GM18870 (cell line): ENCODE data around the gene ACD.
"Not testable (repeated sequence)": the region's sequence is repeated elsewhere in the genome, so short reads cannot be mapped to it uniquely, and the experiment has no call there.

Source experiments
- ATAC-seq: cut with Tn5 transposase; IDR thresholded peaks from one replicate; pipeline ENCODE4 v1.9.1; 2021; ENCODE audit warnings: moderate library complexity; ENCODE audit not compliant: unreplicated experiment

ACD gene

GRCh38 chr16:67659675-67660563, at the start of gene ACD:
ACD (minus strand) TSS chr16:67660260; CDS start chr16:67660220, 40 bp downstream.
- peak; percentile 39 for ATAC-seq

GRCh38 chr16:67709050-67709449, 49.0 kb upstream of the ACD start:
- no peak for ATAC-seq

DNA sequence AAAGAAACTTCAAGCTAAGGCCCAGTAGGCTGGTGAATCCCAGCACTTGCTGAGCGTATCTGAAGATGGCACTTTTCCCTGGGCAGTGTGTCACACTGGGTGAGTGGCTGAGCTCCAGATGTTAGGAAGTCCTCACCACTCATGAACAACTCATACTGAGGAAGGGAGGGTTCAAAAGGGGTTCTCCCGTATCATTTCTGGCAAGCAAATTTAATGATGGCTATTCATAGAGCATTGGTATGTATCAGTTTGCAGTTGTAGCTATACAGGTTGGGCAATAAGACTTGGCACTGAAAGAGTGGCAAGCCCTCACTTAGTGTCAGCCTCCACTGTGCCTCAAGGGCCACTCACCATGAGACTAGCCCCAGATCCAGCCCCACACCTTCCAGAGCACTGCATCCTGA, 48.3 kb upstream of the ACD start:
- no peak for ATAC-seq

DNA sequence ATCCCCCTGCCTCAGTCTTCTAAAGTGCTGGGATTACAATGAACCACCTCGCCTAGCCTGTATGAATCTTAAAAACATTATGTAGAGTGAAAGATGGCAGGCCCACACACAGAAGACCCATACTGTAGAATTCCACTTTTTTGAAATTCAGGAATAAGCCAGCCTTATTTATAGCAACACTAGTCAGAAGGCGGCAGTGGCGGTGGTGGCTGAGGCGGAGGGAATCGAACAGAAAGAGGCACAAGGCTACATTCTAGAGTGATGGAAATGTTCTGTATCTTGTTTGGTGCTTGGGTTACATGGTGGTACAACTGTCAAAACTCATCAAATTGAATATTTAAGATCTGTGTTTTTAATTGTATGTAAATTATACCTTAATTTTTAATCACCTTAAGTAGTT, 47.7 kb upstream of the ACD start:
- no peak for ATAC-seq

DNA sequence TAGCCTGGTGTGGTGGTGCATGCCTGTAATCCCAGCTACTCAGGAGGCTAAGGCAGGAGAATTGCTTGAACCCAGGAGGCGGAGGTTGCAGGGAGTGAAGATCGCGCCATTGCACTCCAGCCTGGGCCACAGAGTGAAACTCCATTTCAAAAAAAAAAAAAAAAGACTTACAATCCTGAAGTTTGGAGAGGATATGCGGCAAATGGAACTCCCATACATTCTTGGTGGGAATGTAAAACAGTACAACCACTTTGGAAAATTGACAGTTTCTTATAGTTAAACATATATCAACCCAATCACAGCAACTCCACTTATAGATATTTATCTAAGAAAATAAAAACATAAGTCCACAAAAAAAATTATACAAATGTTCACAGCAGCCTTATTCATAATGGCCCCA, 47.1 kb upstream of the ACD start:
- ATAC-seq, result no peak

DNA sequence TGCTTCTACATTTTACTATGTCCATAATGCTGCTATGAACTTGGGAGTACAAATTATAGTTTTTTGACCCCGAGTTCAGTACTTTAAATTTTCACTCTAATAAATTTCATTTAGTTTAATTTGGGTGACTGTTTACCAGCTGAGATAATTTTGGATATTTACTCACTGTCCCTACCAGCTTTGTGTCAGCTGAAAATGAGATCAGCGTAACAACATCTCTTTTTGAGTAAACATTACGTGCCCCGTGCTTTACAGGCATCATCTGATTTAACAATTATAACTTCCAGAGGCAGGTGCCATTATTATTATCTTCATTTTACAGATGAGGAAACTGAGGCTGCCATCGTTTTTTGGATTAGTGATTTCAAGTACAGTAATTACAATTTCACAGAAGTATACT, 44.0 kb upstream of the ACD start:
- ATAC-seq, result no peak

DNA sequence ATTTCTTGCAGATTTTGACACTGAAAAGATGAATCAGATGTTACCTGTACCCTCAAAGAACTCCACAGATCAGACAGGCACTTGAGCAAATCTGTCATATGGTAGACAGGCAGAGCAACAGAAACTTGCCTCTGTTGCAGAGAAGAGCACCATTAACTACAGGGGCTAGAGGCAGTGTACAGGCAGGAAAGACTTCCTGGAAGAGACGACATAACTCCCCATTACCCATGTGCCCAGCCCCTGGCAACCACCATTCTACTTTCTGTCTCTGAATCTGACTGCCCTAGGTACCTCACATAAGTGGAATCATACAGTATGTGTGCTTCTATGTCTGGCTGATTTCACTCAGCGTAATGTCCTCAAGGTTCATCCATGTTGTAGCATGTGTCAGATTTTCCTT, 43.6 kb upstream of the ACD start:
- no peak for ATAC-seq

GRCh38 chr16:67702130-67702529, 42.1 kb upstream of the ACD start:
- ATAC-seq, result no peak

DNA sequence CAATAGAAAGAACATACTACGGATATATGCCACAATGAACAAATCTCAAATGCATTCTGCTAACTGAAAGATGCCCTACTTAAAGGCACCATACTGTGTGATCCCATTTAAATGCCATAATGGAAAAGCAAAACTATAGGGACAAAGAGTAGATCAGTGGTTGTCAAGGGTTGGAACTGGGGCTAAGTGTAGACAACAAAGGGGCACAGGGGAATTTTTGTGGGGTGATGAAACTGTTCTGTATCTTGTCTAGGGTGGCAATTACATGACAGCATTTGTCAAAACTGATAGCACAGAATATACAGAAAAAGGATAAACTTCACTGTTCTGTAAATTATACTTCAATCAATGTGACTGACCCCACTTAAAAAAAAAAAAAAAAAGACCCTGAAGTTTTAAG, 41.4 kb upstream of the ACD start:
- ATAC-seq, result no peak

- ATAC-seq, result no peak
Measured at GRCh38 chr16:67699265-67699664, 39.2 kb upstream of the ACD start.

- ATAC-seq, result no peak
Measured at GRCh38 chr16:67697422-67698185, 37.5 kb upstream of the ACD start.

DNA sequence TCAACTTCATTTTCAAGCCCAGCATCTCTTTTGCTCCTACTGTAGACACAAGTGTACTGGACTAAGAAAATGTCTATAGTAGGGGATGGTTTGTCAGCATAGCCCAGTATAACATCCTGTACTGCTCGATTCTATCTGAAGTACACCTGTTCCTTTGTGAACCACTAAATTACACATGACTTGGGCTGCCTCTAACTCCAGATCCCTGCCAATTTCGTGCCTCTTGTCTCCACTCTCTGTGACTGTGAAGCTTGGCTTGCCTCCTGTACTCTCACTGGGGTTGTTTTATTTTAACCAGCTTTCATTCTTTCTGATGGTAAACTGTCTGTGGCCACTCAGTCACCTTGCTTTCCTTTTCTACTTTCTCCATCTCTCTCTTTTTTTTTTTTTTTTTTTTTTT, 34.6 kb upstream of the ACD start:
- ATAC-seq, result no peak

DNA sequence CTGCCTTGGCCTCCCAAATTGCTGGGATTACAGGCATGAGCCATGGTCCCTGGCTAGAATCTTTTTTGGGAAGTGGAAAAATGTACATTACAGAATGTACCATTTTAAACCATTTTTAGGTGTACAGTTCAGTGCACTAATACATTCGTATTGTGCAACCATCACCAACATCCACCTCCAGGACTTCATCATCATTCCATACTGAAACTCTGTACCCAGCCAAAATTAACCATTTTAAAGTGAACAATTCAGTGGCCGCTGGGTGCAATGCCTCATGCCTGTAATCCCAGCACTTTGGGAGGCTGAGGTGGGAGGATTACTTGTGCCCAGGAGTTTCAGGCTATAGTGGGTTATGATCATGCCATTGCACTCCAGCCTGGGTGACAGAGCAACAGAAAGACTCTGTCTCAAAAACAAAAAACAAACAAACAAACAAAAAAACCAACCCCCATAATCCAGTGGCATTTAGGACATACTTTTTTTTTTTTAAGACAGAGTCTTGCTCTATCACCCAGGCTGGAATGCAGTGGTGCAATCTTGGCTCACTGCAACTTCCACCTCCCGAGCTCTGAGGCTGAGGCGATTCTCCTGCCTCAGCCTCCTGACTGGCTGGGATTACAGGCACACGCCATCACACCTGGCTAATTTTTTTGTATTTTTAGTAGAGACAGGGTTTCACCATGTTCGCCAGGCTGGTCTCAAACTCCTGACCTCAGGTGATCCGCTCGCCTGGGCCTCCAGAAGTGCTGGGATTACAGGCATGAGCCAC, 33.6 kb upstream of the ACD start:
- not testable (repeated sequence) for ATAC-seq

GRCh38 chr16:67685388-67686112, 25.5 kb upstream of the ACD start:
- no peak for ATAC-seq

- ATAC-seq, result no peak
Measured at GRCh38 chr16:67683767-67684166, 23.7 kb upstream of the ACD start.

- no peak for ATAC-seq
Measured at GRCh38 chr16:67679935-67680897, 20.2 kb upstream of the ACD start.

DNA sequence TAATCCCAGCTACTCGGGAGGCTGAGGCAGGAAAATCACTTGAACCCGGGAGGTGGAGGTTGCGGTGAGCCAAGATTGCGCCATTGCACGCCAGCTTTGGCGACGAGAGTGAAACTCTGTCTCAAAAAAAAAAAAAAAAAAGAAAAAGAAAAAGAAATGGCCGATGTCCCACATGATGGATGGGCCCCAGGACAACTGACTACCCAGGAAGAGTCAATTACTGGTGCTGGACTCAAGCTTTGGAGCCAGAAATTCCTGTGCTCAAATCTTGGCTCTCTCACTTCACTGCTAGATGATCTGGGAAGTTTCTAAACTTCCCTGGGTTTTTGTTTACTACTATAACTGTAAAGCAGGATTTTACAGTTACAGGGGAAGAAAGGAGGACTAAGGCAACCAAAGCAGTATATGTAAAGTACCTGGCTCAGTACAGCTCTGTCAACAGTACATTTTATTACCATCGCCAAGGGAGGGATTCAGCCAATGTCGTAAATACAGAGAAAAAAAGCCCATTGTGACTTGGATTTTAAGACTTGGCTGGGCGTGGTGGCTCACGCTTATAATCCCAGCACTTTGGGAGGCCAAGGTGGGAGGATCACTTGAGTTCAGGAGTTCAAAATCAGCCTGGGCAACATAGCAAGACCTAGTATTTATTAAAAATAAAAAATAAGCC, 18.4 kb upstream of the ACD start:
- no peak for ATAC-seq

DNA sequence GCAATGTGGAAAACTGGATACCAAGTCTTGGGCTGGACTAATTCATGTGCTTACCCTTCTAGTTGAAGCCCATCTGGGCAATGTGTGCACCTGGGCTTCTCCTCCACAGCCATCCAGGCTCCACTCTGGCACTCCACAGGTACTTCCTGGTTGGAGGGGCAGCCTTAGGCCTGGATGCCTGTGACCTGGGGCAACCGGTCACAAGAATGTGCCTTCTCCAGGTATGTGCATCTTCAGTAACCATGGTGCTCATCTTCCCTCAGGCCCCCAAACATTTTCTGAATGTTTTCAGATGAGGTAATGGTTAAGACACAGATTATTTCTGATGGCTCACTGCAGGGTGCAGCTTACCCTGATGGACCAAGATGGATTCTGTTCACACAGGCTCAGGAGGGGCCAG, 17.7 kb upstream of the ACD start:
- ATAC-seq, result no peak

DNA sequence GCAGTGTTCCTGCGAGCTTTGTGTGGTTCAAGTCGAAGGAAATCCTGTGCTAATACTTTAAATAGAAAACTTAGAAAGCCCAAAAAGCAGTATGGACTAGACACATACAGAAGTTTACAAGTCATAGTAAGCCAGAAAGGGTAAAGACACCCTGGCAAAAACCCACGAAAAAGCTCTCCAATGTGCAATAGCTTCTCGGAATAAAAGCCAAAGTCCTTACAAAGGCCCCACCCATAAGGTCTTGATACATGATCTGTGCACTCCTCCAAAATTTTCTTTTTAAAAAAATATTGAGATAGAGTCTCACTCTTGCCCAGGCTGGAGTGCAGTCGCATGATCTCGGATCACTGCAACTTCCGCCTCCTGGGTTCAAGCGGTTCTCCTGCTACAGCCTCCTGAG, 16.9 kb upstream of the ACD start:
- no peak for ATAC-seq
